Neutrophil (primary cell): ENCODE measurements around the gene PHKB.
"Not testable (repeated sequence)": the region's sequence is repeated elsewhere in the genome, so short reads cannot be mapped to it uniquely, and the experiment has no call there.

Experiments
- H3K27ac ChIP-seq: fragments of 200-600 bp; sonication (generic); 2 replicates; pipeline ENCODE4 v1.5.1; 2016; ENCODE audit warnings: mild to moderate bottlenecking, moderate library complexity
- H3K27me3 ChIP-seq: fragments of 200-600 bp; sonication (generic); 2 replicates; pipeline ENCODE4 v1.6.0; 2016; ENCODE audit warnings: mild to moderate bottlenecking
- H3K36me3 ChIP-seq: fragments of 200-600 bp; sonication (generic); 2 replicates; pipeline ENCODE4 v1.5.1; 2017
- H3K4me1 ChIP-seq, 2 experiments: fragments of 200-600 bp in 1 of 2; sonication (generic) in 1 of 2; 1 replicate in 1 of 2; 2 replicates in 1 of 2; pipeline versions ENCODE4 v1.5.1 to v1.6.1; 2013 to 2016; ENCODE audit warnings: low read depth in 1 of 2, low read length in 1 of 2, mild to moderate bottlenecking in 1 of 2, moderate library complexity in 1 of 2; ENCODE audit not compliant: control insufficient read depth in 1 of 2, insufficient read depth in 1 of 2
- H3K4me3 ChIP-seq, 2 experiments: fragments of 200-600 bp in 1 of 2; sonication (generic) in 1 of 2; 1 replicate in 1 of 2; 2 replicates in 1 of 2; pipeline ENCODE4 v1.5.1; 2013 to 2016; ENCODE audit warnings: low read depth in 1 of 2, low read length in 1 of 2, mild to moderate bottlenecking in 1 of 2, moderate library complexity in 1 of 2
- H3K9me3 ChIP-seq: fragments of 200-600 bp; sonication (generic); 2 replicates; pipeline ENCODE4 v1.5.1; 2016
- TF ChIP-seq, protein P1 (sequence below): fragments of 200-600 bp; sonication (generic); IDR thresholded peaks from 2 replicates; pipeline ENCODE4 v1.5.1; 2016; ENCODE audit warnings: antibody characterized with exemption

Gene PHKB

DNA sequence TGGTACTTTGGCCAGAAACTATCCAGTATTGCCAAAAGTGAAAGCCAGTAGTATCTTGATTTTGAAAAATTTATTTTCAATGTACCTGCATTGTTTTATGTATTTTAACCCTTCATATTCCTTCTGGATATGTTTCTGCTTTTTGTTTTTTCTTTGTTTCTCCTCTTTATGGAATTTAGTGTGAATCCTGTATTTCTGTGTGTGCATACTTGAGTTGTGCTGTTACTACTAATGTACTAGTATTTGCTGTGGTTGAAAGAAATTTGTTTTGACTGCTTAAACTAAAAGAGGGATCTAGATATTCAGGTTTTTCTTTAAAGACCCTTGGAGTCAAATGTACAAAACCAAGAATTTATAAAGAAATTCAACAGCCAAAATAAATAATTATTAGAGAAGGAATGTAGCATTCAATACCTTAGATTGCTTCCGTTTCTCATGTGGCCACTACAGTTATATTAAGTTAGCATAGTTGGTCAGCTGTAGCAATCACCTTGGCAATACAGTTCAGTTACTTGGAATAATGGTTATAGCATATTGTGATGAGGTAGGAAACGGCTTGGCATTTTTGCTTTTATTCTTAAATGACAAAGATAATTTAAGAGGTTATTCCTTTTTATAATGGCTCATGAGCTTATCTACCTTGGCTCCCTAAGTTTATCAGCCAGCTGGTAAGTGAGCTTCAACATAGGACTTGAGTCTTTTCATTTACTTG is 4.9 kb downstream of the PHKB start:
- TF ChIP-seq, protein P1, sequence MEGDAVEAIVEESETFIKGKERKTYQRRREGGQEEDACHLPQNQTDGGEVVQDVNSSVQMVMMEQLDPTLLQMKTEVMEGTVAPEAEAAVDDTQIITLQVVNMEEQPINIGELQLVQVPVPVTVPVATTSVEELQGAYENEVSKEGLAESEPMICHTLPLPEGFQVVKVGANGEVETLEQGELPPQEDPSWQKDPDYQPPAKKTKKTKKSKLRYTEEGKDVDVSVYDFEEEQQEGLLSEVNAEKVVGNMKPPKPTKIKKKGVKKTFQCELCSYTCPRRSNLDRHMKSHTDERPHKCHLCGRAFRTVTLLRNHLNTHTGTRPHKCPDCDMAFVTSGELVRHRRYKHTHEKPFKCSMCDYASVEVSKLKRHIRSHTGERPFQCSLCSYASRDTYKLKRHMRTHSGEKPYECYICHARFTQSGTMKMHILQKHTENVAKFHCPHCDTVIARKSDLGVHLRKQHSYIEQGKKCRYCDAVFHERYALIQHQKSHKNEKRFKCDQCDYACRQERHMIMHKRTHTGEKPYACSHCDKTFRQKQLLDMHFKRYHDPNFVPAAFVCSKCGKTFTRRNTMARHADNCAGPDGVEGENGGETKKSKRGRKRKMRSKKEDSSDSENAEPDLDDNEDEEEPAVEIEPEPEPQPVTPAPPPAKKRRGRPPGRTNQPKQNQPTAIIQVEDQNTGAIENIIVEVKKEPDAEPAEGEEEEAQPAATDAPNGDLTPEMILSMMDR = no peak
- Histone ChIP-seq H3K9me3 (no peaks in the 10 kb centered on the region), H3K27ac (no peak overlapping the region), H3K36me3 (no peaks in the 10 kb centered on the region), H3K27me3 (no peaks in the 10 kb centered on the region), H3K4me3 (no peak overlapping the region), H3K4me1 (peaks cover 9 to 11% of the 10 kb centered on the region in 2 experiments)

DNA sequence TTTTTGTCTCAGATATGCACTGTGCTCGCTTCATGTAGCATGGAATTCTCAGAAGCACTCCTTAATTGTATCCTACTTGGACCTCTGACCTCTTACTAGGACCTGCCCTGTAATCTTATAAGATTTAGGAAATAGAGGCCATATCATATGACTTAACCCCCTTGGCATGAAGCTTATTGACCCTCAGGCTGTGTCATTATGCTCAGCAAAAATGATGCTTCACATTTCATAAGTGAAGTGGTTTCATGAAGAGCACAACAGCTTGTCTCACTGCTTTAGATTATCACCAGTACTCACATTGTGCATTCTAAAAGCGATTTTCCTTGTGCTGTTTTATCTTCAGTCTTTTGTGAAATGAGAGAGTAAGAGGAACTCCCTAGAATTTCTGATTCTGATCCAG is 6.4 kb downstream of the PHKB start:
- TF ChIP-seq, protein P1 = no peak
- H3K9me3 ChIP-seq = no peaks in the 10 kb centered on the region
- H3K27me3 ChIP-seq = no peaks in the 10 kb centered on the region
- no peak overlapping the region for H3K4me3 ChIP-seq
- no peaks in the 10 kb centered on the region for H3K36me3 ChIP-seq
- H3K4me1 ChIP-seq = peaks cover under 1 to 4% of the 10 kb centered on the region in 2 experiments
- H3K27ac ChIP-seq = no peak overlapping the region

DNA sequence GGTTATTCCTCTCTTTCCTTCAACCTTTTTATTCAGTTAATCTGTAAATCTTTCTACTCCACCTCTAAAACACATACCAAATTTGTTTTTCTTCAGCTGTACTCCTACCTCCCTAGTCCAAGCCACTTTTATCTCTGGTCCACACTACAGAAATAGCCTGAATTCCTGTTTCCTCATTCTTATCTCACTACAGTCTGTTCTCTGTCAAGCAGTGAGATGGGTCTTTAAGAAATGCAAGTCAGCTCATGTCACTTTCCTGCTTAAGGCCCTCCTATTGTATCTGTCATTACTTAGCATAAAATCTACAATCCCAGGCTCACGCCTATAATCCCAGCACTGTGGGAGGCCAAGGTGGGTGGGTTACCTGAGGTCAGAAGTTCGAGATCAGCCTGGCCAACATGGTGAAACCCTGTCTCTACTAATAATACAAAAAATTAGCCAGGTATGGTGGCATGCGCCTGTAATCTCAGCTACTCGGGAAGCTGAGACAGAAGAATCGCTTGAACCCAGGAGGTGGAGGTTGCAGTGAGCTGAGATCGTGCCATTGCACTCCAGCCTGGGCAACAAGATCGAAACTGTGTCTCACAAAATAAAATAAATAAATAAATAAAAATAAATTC is 7.0 kb downstream of the PHKB start:
- H3K36me3 ChIP-seq, H3K4me1 ChIP-seq, H3K27ac ChIP-seq, H3K9me3 ChIP-seq, H3K27me3 ChIP-seq, H3K4me3 ChIP-seq: not testable (repeated sequence)

DNA sequence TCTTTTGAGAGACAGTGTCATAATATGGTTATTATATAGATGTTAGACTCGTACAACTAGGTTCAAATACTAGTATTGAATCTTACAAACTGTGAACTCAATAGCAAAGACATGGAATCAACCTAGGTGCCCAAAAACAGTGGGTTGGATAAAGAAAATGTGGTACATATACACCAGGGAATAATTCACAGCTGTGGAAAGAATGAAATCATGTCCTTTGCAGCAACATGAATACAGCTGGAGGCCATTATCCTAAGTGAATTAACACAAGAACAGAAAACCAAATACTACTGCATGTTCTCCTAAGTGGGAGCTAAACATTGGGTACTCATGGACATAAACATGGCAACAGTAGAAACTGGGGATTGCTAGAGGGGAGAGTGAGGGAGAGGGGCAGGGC is 8.1 kb downstream of the PHKB start:
- TF ChIP-seq, protein P1 = no peak
- no peaks in the 10 kb centered on the region for H3K36me3 ChIP-seq
- no peak overlapping the region for H3K4me3 ChIP-seq
- no peak overlapping the region for H3K27ac ChIP-seq
- no peaks in the 10 kb centered on the region for H3K27me3 ChIP-seq
- no peaks in the 10 kb centered on the region for H3K4me1 ChIP-seq
- no peaks in the 10 kb centered on the region for H3K9me3 ChIP-seq

DNA sequence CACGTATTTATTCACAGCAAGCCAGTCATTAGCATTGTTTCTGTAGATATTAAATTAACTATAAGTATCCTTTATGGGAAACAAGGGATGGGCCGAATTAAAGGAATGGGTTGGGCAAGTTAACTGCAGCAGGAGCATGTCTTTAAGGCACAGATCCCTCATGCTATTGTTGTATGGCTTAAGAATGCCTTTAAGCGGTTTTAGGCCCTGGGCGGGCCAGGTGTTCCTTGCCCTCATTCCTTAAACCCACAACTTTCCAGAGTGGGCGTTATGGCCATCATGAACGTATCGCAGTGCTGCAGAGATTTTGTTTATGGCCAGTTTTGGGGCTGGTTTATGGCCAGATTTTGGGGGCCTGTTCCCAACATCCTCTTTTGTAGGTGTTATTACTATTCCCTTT is 9.1 kb downstream of the PHKB start:
- Histone ChIP-seq H3K27me3 (no peaks in the 10 kb centered on the region), H3K36me3 (no peaks in the 10 kb centered on the region), H3K27ac (no peak overlapping the region), H3K4me3 (no peak overlapping the region), H3K4me1 (no peaks in the 10 kb centered on the region), H3K9me3 (no peaks in the 10 kb centered on the region)
- TF ChIP-seq, protein P1 = no peak

DNA sequence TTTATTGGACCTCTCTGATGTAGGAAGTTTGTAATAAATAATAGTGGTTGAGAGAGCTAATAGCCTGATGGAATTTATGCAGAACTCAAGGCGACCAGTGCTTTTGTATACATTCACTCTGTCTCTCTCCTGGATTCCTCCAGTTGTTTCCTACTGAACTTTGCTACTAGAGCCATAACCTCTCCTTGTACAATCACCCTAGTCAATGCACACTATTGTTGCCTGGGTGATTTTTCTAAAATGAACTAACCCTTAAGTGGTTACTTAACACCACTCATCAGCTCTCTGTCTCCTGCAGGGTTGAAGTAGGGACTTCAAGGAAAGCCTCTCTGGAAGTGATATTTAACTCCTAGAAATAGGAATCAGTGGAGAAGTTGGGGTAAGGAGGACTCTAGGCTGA is 9.7 kb downstream of the PHKB start:
- Histone ChIP-seq H3K9me3 (no peaks in the 10 kb centered on the region), H3K4me1 (no peaks in the 10 kb centered on the region), H3K27ac (no peak overlapping the region), H3K4me3 (no peak overlapping the region), H3K27me3 (no peaks in the 10 kb centered on the region), H3K36me3 (no peaks in the 10 kb centered on the region)
- TF ChIP-seq, protein P1 = no peak

DNA sequence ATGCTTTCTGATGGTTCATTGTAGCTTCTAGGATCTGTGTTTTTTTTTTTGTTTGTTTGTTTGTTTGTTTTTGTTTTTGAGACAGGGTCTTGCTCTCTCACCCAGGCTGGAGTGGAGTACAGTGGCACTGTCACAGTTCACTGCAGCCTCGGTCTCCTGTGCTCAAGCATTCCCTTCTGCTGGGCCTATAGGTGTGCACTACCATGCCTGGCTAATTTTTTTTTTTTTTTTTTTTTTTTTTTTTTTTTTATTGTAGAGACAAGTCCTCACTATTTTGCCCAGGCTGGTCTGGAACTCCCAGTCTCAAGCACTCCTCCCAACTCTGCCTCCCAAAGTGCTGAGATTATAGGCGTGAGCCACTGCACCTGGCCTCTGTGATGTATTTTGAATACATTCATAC is 11.9 kb downstream of the PHKB start:
- H3K9me3 ChIP-seq, H3K4me1 ChIP-seq, H3K27me3 ChIP-seq, H3K27ac ChIP-seq, H3K36me3 ChIP-seq, H3K4me3 ChIP-seq: not testable (repeated sequence)
